Measurements from ENCODE around the gene SIGLEC15. TPM values are rescaled to one million over a fixed set of nuclear protein-coding genes. Genes with fewer than 3 reads are reported as not detected.

Gene SIGLEC15
- total RNA-seq, 1 donor from 2014 or later = not detected

DNA sequence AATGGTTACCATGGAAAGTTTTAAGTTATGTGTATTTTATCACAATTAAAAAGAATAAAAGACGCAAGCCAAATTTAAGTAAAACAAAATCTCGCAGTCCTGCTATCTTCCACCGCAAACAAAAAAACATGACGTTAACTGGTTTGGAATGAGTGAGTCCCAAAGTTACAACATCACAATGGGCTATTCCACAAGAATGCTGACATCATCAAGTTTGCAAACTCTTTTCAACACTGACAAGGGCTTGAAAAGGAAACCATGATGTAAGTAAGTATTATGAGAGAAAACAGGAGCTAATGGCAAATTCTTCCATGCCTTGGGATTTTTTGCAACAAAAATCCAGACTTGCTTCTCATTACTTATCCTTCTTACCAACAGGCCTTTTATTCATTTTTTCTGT, 31.1 kb downstream of the SIGLEC15 start:
- Mint-ChIP-seq H3K4me1 (ENCODE audit: low read depth) (no peaks in the 10 kb centered on the region), H3K36me3 (ENCODE audit: insufficient read depth) (peaks cover 26% of the 10 kb centered on the region), H3K27me3 (no peaks in the 10 kb centered on the region), H3K9me3 (ENCODE audit: low read depth) (no peaks in the 10 kb centered on the region), H3K27ac (no peak overlapping the region), H3K4me3 (ENCODE audit: low read depth) (no peak overlapping the region)
- TF ChIP-seq, protein P1, sequence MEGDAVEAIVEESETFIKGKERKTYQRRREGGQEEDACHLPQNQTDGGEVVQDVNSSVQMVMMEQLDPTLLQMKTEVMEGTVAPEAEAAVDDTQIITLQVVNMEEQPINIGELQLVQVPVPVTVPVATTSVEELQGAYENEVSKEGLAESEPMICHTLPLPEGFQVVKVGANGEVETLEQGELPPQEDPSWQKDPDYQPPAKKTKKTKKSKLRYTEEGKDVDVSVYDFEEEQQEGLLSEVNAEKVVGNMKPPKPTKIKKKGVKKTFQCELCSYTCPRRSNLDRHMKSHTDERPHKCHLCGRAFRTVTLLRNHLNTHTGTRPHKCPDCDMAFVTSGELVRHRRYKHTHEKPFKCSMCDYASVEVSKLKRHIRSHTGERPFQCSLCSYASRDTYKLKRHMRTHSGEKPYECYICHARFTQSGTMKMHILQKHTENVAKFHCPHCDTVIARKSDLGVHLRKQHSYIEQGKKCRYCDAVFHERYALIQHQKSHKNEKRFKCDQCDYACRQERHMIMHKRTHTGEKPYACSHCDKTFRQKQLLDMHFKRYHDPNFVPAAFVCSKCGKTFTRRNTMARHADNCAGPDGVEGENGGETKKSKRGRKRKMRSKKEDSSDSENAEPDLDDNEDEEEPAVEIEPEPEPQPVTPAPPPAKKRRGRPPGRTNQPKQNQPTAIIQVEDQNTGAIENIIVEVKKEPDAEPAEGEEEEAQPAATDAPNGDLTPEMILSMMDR (IDR thresholded peaks at IDR 0.05; ENCODE audit: unreplicated experiment) = no peak
- DNase-seq (ENCODE audit: low spot score, unreplicated experiment) = no peak

DNA sequence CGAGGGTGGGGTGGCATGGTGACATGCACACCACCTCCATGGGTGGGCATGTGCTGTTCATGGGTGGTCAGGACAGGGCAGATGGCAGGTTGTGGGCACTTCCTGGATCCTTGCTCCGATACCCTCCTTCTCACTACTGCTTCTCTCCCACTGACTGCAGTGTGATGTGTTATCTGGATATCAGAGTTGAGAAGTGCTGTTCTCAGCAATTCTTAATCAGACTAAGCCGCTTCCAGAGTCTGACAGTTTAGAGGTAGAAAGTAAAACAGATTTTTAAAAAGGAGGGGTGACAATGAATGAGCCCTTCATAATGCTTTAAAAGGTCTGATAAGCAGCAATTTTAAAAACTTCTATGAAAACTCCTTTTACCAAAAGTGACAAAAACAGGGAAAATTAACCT, 33.9 kb downstream of the SIGLEC15 start:
- DNase-seq (ENCODE audit: low spot score, unreplicated experiment) = no peak
- no peak overlapping the region for H3K4me3 Mint-ChIP-seq (ENCODE audit: low read depth)
- H3K27ac Mint-ChIP-seq = peak overlapping the region; percentile 31
- H3K36me3 Mint-ChIP-seq (ENCODE audit: insufficient read depth) = peaks cover 33% of the 10 kb centered on the region
- TF ChIP-seq, protein P1 (IDR thresholded peaks at IDR 0.05; ENCODE audit: unreplicated experiment) = no peak
- H3K9me3 Mint-ChIP-seq (ENCODE audit: low read depth) = no peaks in the 10 kb centered on the region
- H3K27me3 Mint-ChIP-seq = no peaks in the 10 kb centered on the region
- H3K4me1 Mint-ChIP-seq (ENCODE audit: low read depth) = no peaks in the 10 kb centered on the region

DNA sequence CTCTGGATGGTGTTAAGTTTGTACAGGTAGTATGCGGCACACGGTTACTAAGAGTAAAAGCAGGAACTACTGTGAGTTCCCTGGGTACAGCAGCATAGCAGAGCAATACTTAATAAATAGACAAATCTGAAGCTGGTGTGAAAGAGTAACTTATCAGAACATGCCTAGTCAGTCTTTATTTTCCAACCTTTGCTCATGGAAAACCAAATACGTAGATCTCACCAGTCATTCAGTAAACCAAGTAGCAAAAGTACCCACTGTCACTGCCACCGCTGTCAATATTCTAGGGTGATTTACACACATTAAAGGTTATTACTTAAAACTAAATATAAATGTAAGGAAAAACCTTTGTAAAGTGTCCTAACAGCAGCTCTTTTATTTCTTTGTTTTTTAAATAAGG, 35.0 kb downstream of the SIGLEC15 start:
- no peak overlapping the region for H3K4me3 Mint-ChIP-seq (ENCODE audit: low read depth)
- TF ChIP-seq, protein P1 (IDR thresholded peaks at IDR 0.05; ENCODE audit: unreplicated experiment) = no peak
- H3K27ac Mint-ChIP-seq = peak overlapping the region; percentile 20
- no peaks in the 10 kb centered on the region for H3K9me3 Mint-ChIP-seq (ENCODE audit: low read depth)
- H3K36me3 Mint-ChIP-seq (ENCODE audit: insufficient read depth) = peaks cover 37% of the 10 kb centered on the region
- no peaks in the 10 kb centered on the region for H3K27me3 Mint-ChIP-seq
- no peak for DNase-seq (ENCODE audit: low spot score, unreplicated experiment)
- H3K4me1 Mint-ChIP-seq (ENCODE audit: low read depth) = no peaks in the 10 kb centered on the region

DNA sequence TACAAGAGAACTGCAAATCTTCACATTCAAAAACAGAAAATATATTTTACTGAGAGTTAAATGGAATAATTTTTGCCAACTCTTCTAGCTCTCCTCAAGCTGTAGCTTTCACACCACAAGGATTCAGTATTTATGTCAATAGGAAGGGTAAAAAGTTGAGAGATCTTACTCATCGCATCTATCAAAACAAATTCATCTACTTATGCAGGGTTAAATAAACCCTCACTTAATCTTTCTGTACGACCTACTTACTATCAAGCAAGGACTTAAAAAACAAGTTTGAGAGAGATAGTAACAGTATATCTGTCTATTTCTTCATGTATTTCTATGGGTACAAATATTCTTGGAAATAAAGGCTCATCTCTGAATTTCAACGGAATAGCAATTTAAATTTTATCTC, 35.5 kb downstream of the SIGLEC15 start:
- TF ChIP-seq, protein P1 (IDR thresholded peaks at IDR 0.05; ENCODE audit: unreplicated experiment) = no peak
- Mint-ChIP-seq H3K27ac (no peak overlapping the region), H3K4me3 (ENCODE audit: low read depth) (no peak overlapping the region), H3K36me3 (ENCODE audit: insufficient read depth) (peaks cover 42% of the 10 kb centered on the region), H3K9me3 (ENCODE audit: low read depth) (no peaks in the 10 kb centered on the region), H3K4me1 (ENCODE audit: low read depth) (no peaks in the 10 kb centered on the region), H3K27me3 (no peaks in the 10 kb centered on the region)
- DNase-seq (ENCODE audit: low spot score, unreplicated experiment) = no peak

DNA sequence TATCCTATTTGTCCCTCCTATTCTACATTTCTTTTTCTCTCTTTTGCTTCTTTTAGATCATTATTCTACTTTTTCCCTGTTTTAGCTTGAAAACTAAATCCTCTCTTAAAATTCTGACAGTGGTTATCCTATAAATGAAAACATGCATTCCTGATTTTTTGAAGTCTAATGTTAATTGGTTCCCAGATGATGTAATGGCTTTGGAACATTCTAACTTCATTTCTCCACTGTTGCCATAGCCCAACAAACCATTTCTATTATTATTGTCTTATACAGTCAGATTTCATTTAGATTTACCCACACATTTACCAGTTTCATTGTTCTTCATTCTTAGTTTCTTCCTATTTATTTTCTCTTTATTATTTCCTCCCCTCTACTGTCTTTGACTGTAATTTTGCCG, 36.5 kb downstream of the SIGLEC15 start:
- TF ChIP-seq, protein P1 (IDR thresholded peaks at IDR 0.05; ENCODE audit: unreplicated experiment) = no peak
- no peak overlapping the region for H3K27ac Mint-ChIP-seq
- no peaks in the 10 kb centered on the region for H3K4me1 Mint-ChIP-seq (ENCODE audit: low read depth)
- DNase-seq (ENCODE audit: low spot score, unreplicated experiment) = no peak
- no peaks in the 10 kb centered on the region for H3K27me3 Mint-ChIP-seq
- H3K4me3 Mint-ChIP-seq (ENCODE audit: low read depth) = no peak overlapping the region
- no peaks in the 10 kb centered on the region for H3K9me3 Mint-ChIP-seq (ENCODE audit: low read depth)
- H3K36me3 Mint-ChIP-seq (ENCODE audit: insufficient read depth) = peaks cover 41% of the 10 kb centered on the region

Measured in progenitor cell of endocrine pancreas (in vitro differentiated cells).